Prostate gland (tissue), 2 donors: ENCODE results near the gene PRUNE1.

Experiments
- POLR2A ChIP-seq: fragments of 450-650 bp; IDR thresholded peaks from one replicate; pipeline ENCODE4 v1.6.1; 2016; ENCODE audit warnings: antibody characterized with exemption, mild to moderate bottlenecking
- TF ChIP-seq, protein P1 (sequence below), 4 experiments: fragments of 200-600 bp in 2 of 4; fragments of 450-650 bp in 2 of 4; sonication (generic) in 2 of 4; IDR thresholded peaks; 1 replicate in 3 of 4; 2 replicates in 1 of 4; pipeline ENCODE4 v1.5.1; 2016 to 2019; ENCODE audit warnings: antibody characterized with exemption in 4 of 4, mild to moderate bottlenecking in 2 of 4, moderate library complexity in 2 of 4

DNA sequence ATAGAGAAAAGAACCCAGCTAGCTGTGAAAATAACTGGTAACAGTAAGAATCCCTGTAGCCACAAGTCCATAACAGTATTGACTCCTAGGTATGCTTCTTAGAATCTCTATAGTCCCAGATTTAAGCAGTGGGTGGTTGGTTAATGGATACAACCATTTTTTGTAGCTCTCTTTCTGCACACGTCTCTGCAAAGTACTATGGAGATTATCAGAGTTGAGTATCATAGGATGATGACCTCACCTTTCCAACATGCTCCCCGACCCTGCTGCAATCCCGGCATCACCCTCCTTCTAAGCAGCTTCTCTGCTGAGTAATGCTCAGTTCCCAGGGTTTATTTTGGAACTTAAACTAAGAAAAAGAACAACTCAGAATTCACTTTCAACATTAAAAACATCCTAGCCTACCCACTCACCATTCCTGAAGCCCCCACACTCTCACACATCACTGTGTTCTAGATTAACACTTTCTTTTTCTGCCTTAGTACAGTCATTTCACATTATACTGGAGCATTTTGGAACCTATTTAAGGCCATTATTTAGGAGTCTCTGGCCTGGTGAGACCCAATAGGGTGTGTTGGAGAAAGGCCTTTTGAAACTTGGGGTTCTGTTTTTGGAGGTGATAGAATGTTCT is 54.6 kb downstream of the PRUNE1 start:
- TF ChIP-seq, protein P1, sequence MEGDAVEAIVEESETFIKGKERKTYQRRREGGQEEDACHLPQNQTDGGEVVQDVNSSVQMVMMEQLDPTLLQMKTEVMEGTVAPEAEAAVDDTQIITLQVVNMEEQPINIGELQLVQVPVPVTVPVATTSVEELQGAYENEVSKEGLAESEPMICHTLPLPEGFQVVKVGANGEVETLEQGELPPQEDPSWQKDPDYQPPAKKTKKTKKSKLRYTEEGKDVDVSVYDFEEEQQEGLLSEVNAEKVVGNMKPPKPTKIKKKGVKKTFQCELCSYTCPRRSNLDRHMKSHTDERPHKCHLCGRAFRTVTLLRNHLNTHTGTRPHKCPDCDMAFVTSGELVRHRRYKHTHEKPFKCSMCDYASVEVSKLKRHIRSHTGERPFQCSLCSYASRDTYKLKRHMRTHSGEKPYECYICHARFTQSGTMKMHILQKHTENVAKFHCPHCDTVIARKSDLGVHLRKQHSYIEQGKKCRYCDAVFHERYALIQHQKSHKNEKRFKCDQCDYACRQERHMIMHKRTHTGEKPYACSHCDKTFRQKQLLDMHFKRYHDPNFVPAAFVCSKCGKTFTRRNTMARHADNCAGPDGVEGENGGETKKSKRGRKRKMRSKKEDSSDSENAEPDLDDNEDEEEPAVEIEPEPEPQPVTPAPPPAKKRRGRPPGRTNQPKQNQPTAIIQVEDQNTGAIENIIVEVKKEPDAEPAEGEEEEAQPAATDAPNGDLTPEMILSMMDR (IDR thresholded peaks at IDR 0.05) = no peak
- TF ChIP-seq POLR2A = no peak
